Measurements from ENCODE around the gene UBE2QL1.

DNA sequence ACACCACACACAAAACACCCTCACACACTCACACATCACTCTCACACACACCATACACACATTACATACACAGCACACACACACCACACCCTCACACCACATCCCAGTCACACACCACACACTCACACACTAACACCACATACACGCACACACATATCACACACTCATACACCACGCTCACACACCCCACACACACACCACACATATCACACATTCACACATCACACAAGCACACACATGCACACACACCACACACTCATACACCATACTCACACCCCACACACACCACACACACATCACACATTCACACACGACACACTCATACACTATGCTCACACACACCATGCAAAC, 543 bp upstream of the UBE2QL1 start:
- TF ChIP-seq, protein P1, sequence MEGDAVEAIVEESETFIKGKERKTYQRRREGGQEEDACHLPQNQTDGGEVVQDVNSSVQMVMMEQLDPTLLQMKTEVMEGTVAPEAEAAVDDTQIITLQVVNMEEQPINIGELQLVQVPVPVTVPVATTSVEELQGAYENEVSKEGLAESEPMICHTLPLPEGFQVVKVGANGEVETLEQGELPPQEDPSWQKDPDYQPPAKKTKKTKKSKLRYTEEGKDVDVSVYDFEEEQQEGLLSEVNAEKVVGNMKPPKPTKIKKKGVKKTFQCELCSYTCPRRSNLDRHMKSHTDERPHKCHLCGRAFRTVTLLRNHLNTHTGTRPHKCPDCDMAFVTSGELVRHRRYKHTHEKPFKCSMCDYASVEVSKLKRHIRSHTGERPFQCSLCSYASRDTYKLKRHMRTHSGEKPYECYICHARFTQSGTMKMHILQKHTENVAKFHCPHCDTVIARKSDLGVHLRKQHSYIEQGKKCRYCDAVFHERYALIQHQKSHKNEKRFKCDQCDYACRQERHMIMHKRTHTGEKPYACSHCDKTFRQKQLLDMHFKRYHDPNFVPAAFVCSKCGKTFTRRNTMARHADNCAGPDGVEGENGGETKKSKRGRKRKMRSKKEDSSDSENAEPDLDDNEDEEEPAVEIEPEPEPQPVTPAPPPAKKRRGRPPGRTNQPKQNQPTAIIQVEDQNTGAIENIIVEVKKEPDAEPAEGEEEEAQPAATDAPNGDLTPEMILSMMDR (IDR thresholded peaks at IDR 0.05): no peak
- TF ChIP-seq POLR2A (IDR thresholded peaks at IDR 0.05) (no peak), EP300 (IDR thresholded peaks at IDR 0.05) (no peak)
